ENCODE data around the gene ROBO1. TPM values are rescaled to one million over a fixed set of nuclear protein-coding genes. Genes with fewer than 3 reads are reported as not detected.

Gene ROBO1
- total and polyA plus RNA-seq, 2 of the 8 experiments (the other 6 are each of a cell fraction or from before 2014, with no cell fraction given), result 51.4 to 91.0 TPM

GRCh38 chr3:78697426-78697825 lies 1070.4 kb downstream of the ROBO1 start (continued):
- TF ChIP-seq ATF2 (IDR thresholded peaks at IDR 0.05; ENCODE audit: low read length) (no peak), SP2 (IDR thresholded peaks at IDR 0.05; ENCODE audit: low read length) (no peak), POLR2AphosphoS5 (IDR thresholded peaks at IDR 0.05; ENCODE audit: low read depth, low read length) (no peak), SAP30 (IDR thresholded peaks at IDR 0.05; ENCODE audit: insufficient read depth, insufficient replicate concordance, low read length) (no peak), RXRA (IDR thresholded peaks at IDR 0.05; ENCODE audit: insufficient read depth, low read depth, low read length) (no peak), BACH1 (IDR thresholded peaks at IDR 0.05; ENCODE audit: low read length) (no peak), TBP (IDR thresholded peaks at IDR 0.05; ENCODE audit: low read depth, low read length) (no peak), BCL11A (IDR thresholded peaks at IDR 0.05; ENCODE audit: low read depth in 2 of 2, low read length in 2 of 2) (no peak)
